ENCODE measurements around the gene EVX2.

GRCh38 chr2:176027806-176028205 is 56.0 kb downstream of the EVX2 start:
- TF ChIP-seq CTCF (conservative IDR thresholded peaks at IDR 0.05), result no peak
- TF ChIP-seq ZFX (IDR thresholded peaks at IDR 0.05), result no peak
